DMS79 (cell line): ENCODE measurements around the gene OR2A12.
"Not testable (repeated sequence)": the region's sequence is repeated elsewhere in the genome, so short reads cannot be mapped to it uniquely, and the experiment has no call there.

Experiments
- DNase-seq: peaks from one replicate; lab custom pipeline; 2025; lab: John Stamatoyannopoulos, UW

OR2A12 gene, protein sequence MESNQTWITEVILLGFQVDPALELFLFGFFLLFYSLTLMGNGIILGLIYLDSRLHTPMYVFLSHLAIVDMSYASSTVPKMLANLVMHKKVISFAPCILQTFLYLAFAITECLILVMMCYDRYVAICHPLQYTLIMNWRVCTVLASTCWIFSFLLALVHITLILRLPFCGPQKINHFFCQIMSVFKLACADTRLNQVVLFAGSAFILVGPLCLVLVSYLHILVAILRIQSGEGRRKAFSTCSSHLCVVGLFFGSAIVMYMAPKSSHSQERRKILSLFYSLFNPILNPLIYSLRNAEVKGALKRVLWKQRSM

DNA sequence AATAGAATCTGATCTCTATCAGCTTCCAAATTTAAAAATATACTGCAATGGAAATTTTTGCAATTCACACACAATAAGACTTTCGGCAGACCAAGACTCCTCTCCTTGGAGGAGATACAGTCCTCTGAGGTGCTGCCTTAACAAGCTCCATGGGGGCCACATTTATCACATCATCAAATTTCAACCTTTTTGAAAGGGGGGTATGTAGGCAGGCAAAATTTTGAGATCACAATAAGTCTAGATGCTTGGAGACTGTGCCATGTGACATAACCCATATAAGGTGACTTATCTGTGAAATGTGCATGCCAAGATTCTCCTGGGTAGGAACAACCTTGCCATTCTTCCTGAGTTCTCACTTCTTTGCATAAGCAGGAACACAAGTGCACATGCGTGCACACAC, at the start of gene OR2A12:
OR2A12 (plus strand) TSS at position 301 of the 400 bp plus-strand sequence. CDS start 8,830 bp downstream, outside the sequence.
- no peak for DNase-seq

GRCh38 chr7:144036302-144036885, 49.7 kb upstream of the OR2A12 start:
- no peak for DNase-seq

- DNase-seq = no peak
Observed at GRCh38 chr7:144037414-144038035, 48.6 kb upstream of the OR2A12 start.

- DNase-seq = no peak
Observed at GRCh38 chr7:144038887-144039286, 47.2 kb upstream of the OR2A12 start.

GRCh38 chr7:144048648-144049047, 37.4 kb upstream of the OR2A12 start, which contains the start of gene OR2A5:
Gene OR2A5 (plus strand): TSS chr7:144048948. CDS start chr7:144050402, 1,454 bp downstream.
- no peak for DNase-seq

DNA sequence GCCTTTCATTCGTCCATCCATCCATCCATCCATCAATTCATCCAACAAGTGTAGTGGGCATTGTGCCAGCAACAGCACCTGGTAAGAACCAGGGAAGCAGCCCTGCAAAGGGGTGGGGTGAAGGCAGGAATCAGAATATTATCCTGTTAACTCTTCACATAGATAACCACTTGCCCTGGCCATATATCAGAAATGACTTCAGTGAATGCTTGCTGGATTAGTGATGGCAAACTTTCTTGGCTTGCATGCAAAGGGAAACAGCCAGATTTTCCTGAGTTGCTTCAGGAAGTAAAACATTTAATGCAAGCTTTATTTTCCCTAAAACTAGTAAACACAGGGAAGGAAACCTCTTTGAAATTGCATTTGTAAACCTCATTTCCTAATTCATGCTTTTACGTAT, 36.6 kb upstream of the OR2A12 start:
- DNase-seq = no peak

- DNase-seq = no peak
Observed at GRCh38 chr7:144050093-144050492, 36.0 kb upstream of the OR2A12 start.

- DNase-seq = not testable (repeated sequence)
Observed at GRCh38 chr7:144050884-144051283, 35.2 kb upstream of the OR2A12 start.

- DNase-seq = no peak
Observed at GRCh38 chr7:144057954-144058353, 28.1 kb upstream of the OR2A12 start.

GRCh38 chr7:144063710-144064109, 22.4 kb upstream of the OR2A12 start:
- no peak for DNase-seq

- no peak for DNase-seq
Observed at GRCh38 chr7:144069511-144069910, 16.6 kb upstream of the OR2A12 start, which contains the start of gene OR2A25. Gene OR2A25 (plus strand): TSS chr7:144069811. CDS start chr7:144074220, 4,409 bp downstream.

DNA sequence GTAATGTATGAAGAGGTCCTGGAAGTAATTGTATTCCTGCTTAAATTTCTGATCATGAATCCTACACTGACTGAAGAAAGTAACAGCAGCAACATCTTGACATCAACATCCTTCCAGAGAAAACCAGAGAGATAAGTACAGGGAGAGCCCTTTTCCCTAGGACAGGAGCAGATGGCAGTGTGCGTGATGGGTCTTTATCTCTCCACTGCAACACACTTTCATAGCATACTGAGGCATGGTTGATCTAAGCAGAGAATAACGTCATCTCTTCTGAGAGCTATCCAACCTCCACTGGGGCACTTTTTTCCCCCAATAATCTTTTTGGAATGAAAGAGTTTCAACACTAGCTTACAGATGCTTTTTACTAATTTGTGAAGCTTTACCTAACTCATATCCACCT, 16.1 kb upstream of the OR2A12 start:
- no peak for DNase-seq

DNA sequence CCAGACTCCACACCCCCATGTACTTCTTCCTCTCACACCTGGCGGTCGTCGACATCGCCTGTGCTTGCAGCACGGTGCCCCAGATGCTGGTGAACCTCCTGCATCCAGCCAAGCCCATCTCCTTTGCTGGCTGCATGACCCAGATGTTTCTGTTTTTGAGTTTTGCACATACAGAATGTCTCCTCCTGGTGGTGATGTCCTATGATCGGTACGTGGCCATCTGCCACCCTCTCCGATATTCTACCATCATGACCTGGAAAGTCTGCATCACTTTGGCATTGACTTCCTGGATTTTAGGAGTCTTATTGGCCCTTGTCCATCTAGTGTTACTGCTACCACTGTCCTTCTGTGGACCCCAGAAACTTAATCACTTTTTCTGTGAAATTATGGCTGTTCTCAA, 11.7 kb upstream of the OR2A12 start:
- DNase-seq = no peak

DNA sequence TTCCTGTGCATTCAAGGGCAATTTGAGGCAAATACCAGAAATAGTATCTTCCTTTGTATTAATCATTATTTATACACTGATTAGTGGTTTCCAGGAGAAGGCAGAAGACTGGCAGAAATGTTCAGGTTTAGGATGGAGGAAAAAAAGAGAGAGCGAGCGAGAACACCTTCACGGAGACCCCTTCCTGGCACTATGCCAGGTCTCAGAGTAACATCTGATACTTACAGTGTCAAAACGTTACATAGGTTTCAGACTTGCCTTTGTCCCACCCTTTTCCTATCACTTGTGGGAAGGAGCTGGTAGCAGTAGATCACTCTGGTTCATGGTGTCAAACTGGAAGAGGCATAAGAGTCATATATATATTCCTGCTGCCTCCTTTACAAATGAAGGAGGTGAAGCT, 652 bp downstream of the OR2A12 start:
- DNase-seq = no peak

GRCh38 chr7:144087230-144087629, 1.2 kb downstream of the OR2A12 start:
- no peak for DNase-seq

GRCh38 chr7:144090667-144091066, 4.6 kb downstream of the OR2A12 start:
- no peak for DNase-seq

DNA sequence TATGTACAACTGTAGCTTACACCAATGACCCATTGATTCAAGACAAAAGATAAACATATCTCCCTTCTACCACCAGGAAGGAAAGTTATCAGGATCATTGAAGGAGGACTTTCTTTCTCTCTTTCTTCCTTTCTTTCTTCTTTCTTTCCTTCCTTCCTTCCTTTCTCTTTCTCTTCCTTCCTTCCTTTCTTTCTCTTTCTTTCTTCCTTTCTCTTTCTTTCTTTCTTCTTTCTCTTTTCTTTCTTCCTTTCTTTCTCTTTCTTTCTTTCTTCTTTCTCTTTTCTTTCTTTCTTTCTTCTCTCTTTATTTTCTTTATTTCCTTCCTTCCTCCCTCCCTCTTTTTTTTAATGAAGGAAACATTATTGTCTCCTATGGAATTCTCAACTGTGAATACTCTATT, 12.7 kb downstream of the OR2A12 start:
- no peak for DNase-seq

- no peak for DNase-seq
Observed at GRCh38 chr7:144100607-144101006, 14.5 kb downstream of the OR2A12 start.

- DNase-seq = peak; percentile 71
Observed at GRCh38 chr7:144102041-144102440, 16.0 kb downstream of the OR2A12 start.

- no peak for DNase-seq
Observed at GRCh38 chr7:144105211-144105610, 19.1 kb downstream of the OR2A12 start.

DNA sequence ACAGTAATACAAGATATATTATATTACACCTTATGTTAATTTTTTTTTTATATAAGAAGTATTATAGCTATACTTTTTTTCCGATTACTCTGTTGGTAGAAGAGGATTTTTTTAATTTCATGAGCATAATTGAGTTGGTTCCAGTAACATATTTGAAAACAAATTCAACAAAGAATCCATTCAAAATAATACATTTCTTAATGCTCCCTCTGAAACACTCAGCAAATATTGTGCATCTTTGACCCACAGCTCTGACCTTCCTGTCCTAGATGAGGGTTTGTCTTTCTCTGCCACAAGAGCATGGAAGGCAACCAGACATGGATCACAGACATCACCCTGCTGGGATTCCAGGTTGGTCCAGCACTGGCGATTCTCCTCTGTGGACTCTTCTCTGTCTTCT, 23.2 kb downstream of the OR2A12 start, which contains the start of gene OR2A2:
OR2A2 (plus strand) TSS at position 301 of the 400 bp plus-strand sequence; CDS start at position 301, 0 bp downstream.
- DNase-seq = no peak

DNA sequence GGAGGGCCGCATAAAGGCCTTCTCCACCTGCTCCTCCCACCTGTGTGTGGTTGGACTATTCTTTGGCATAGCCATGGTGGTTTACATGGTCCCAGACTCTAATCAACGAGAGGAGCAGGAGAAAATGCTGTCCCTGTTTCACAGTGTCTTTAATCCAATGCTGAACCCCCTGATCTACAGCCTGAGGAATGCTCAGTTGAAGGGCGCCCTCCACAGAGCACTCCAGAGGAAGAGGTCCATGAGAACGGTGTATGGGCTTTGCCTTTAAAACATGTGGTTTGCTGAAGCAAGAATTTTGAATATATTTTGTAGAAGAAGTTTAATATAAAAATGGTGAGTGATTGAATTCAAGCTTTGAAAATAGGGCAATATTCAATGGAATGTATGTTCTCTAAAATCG, 24.2 kb downstream of the OR2A12 start:
- no peak for DNase-seq

- DNase-seq = no peak
Observed at GRCh38 chr7:144113651-144114050, 27.6 kb downstream of the OR2A12 start.
